HG02884 (cell line): ENCODE measurements around the gene LAMTOR4.
"Not testable (repeated sequence)": the region's sequence is repeated elsewhere in the genome, so short reads cannot be mapped to it uniquely, and the experiment has no call there.

Experiments used
- ATAC-seq: cut with Tn5 transposase; IDR thresholded peaks from one replicate; pipeline ENCODE4 v1.9.1; 2021; ENCODE audit warnings: mild to moderate bottlenecking, moderate library complexity; ENCODE audit not compliant: unreplicated experiment

The LAMTOR4 gene

GRCh38 chr7:100122067-100122466, 26.7 kb upstream of the LAMTOR4 start:
- no peak for ATAC-seq

- ATAC-seq: no peak
Observed at GRCh38 chr7:100122568-100122967, 26.1 kb upstream of the LAMTOR4 start.

- no peak for ATAC-seq
Observed at GRCh38 chr7:100124301-100125230, 24.2 kb upstream of the LAMTOR4 start.

- ATAC-seq: peak; percentile 27
Observed at GRCh38 chr7:100126239-100126930, 22.3 kb upstream of the LAMTOR4 start.

- peak; percentile 44 for ATAC-seq
Observed at GRCh38 chr7:100126931-100127865, 21.5 kb upstream of the LAMTOR4 start, which contains the start of gene MBLAC1. TSS of gene MBLAC1 (plus strand) at chr7:100126967. CDS start at chr7:100127396, 429 bp downstream.

- ATAC-seq: no peak
Observed at GRCh38 chr7:100127866-100128636, 20.7 kb upstream of the LAMTOR4 start.

GRCh38 chr7:100128637-100128963, 20.1 kb upstream of the LAMTOR4 start:
- no peak for ATAC-seq

GRCh38 chr7:100130220-100130607, 18.5 kb upstream of the LAMTOR4 start:
- not testable (repeated sequence) for ATAC-seq

- no peak for ATAC-seq
Observed at GRCh38 chr7:100130608-100131453, 17.9 kb upstream of the LAMTOR4 start.

- ATAC-seq: no peak
Observed at GRCh38 chr7:100132126-100132525, 16.6 kb upstream of the LAMTOR4 start.

- ATAC-seq: no peak
Observed at GRCh38 chr7:100132697-100133151, 16.0 kb upstream of the LAMTOR4 start.

- no peak for ATAC-seq
Observed at GRCh38 chr7:100137851-100138760, 10.6 kb upstream of the LAMTOR4 start.

GRCh38 chr7:100141555-100141949, 7.2 kb upstream of the LAMTOR4 start:
- no peak for ATAC-seq

- ATAC-seq: no peak
Observed at GRCh38 chr7:100142461-100142860, 6.3 kb upstream of the LAMTOR4 start.

- ATAC-seq: not testable (repeated sequence)
Observed at GRCh38 chr7:100146350-100146749, 2.4 kb upstream of the LAMTOR4 start.

GRCh38 chr7:100147278-100147677, 1.4 kb upstream of the LAMTOR4 start:
- ATAC-seq: no peak

GRCh38 chr7:100148225-100148558, 526 bp upstream of the LAMTOR4 start:
- peak; percentile 5 for ATAC-seq

- no peak for ATAC-seq
Observed at GRCh38 chr7:100152404-100152803, 3.7 kb downstream of the LAMTOR4 start.
